Neuronal stem cell (in vitro differentiated cells): ENCODE data around the gene KDM4B.

Experiments used
- DNase-seq: peaks from one replicate; pipeline ENCODE4 v3.0.0-alpha.2; 2013; ENCODE audit warnings: low spot score
- H2AFZ ChIP-seq: one replicate; pipeline ENCODE4 v1.6.1; 2013; ENCODE audit warnings: mild to moderate bottlenecking, low read length, inconsistent platforms
- H2AK5ac ChIP-seq: 2 replicates; pipeline ENCODE4 v1.6.1; 2013; ENCODE audit warnings: low read depth, mild to moderate bottlenecking, inconsistent platforms, low read length, moderate library complexity, mixed read lengths
- H2BK120ac ChIP-seq: 2 replicates; pipeline ENCODE4 v1.6.1; 2013; ENCODE audit warnings: low read depth, mild to moderate bottlenecking, inconsistent platforms, low read length, moderate library complexity, mixed read lengths
- H2BK12ac ChIP-seq: one replicate; pipeline ENCODE4 v1.6.1; 2013; ENCODE audit warnings: low read length, inconsistent platforms
- H2BK15ac ChIP-seq: 2 replicates; pipeline ENCODE4 v1.6.1; 2013; ENCODE audit warnings: mild to moderate bottlenecking, low read length, inconsistent platforms, mixed read lengths
- H2BK5ac ChIP-seq: one replicate; pipeline ENCODE4 v1.6.1; 2013; ENCODE audit warnings: inconsistent platforms, mild to moderate bottlenecking, low read length, moderate library complexity
- H3K14ac ChIP-seq: one replicate; pipeline ENCODE4 v1.6.1; 2013; ENCODE audit warnings: low read length, inconsistent platforms
- H3K18ac ChIP-seq: 2 replicates; pipeline ENCODE4 v1.6.1; 2013; ENCODE audit warnings: low read length, inconsistent platforms
- H3K23ac ChIP-seq: 2 replicates; pipeline ENCODE4 v1.6.1; 2013; ENCODE audit warnings: low read depth, mild to moderate bottlenecking, mixed read lengths, low read length, inconsistent platforms; ENCODE audit not compliant: poor library complexity
- H3K27ac ChIP-seq: replicated peaks from 3 replicates; pipeline ENCODE4 v1.5.1; 2013; ENCODE audit warnings: low read length, inconsistent platforms
- H3K27me3 ChIP-seq, 3 experiments: 2 replicates each; pipeline ENCODE4 v1.6.1; 2013; ENCODE audit warnings: low read length in 3 of 3, mild to moderate bottlenecking in 2 of 3, inconsistent platforms in 1 of 3, low read depth in 1 of 3, mixed read lengths in 1 of 3, moderate library complexity in 1 of 3; ENCODE audit not compliant: control insufficient read depth in 3 of 3, insufficient read depth in 3 of 3
- H3K36me3 ChIP-seq, 2 donors: replicated peaks in 1 of 2; 2 replicates each; pipeline ENCODE4 v1.6.1; 2013; ENCODE audit warnings: low read length in 2 of 2; ENCODE audit not compliant: control insufficient read depth in 2 of 2, insufficient read depth in 2 of 2
- H3K4ac ChIP-seq: 2 replicates; pipeline ENCODE4 v1.6.1; 2013; ENCODE audit warnings: inconsistent platforms, mild to moderate bottlenecking, low read length, moderate library complexity
- H3K4me1 ChIP-seq, 2 donors: 1 replicate in 1 of 2; 2 replicates in 1 of 2; pipeline ENCODE4 v1.6.1; 2013; ENCODE audit warnings: low read length in 2 of 2, low read depth in 1 of 2; ENCODE audit not compliant: control insufficient read depth in 2 of 2, insufficient read depth in 1 of 2
- H3K4me2 ChIP-seq: one replicate; pipeline ENCODE4 v1.6.1; 2013; ENCODE audit warnings: mild to moderate bottlenecking, low read length, inconsistent platforms; ENCODE audit not compliant: insufficient read depth, poor library complexity, severe bottlenecking
- H3K4me3 ChIP-seq, 2 donors: 2 replicates each; pipeline ENCODE4 v1.5.1; 2013; ENCODE audit warnings: low read length in 2 of 2, mild to moderate bottlenecking in 2 of 2, inconsistent platforms in 1 of 2, moderate library complexity in 1 of 2
- H3K79me1 ChIP-seq: one replicate; pipeline ENCODE4 v1.6.1; 2013; ENCODE audit warnings: low read depth, mild to moderate bottlenecking, inconsistent platforms, low read length, moderate library complexity
- H3K9ac ChIP-seq: one replicate; pipeline ENCODE4 v1.6.1; 2013; ENCODE audit warnings: mild to moderate bottlenecking, low read depth, low read length, inconsistent platforms; ENCODE audit not compliant: poor library complexity
- H3K9me3 ChIP-seq, 2 donors: replicated peaks in 1 of 2; 2 replicates each; pipeline versions ENCODE3 to v1.6.1; 2013; ENCODE audit warnings: low read length in 2 of 2, mild to moderate bottlenecking in 2 of 2, inconsistent platforms in 1 of 2, low read depth in 1 of 2, mixed read lengths in 1 of 2, moderate library complexity in 1 of 2; ENCODE audit not compliant: control insufficient read depth in 2 of 2, insufficient read depth in 1 of 2
- H4K8ac ChIP-seq: one replicate; pipeline ENCODE4 v1.6.1; 2013; ENCODE audit warnings: low read depth, mild to moderate bottlenecking, inconsistent platforms, low read length, moderate library complexity
- H4K91ac ChIP-seq: one replicate; pipeline ENCODE4 v1.6.1; 2013; ENCODE audit warnings: low read length, low read depth, mild to moderate bottlenecking, inconsistent platforms; ENCODE audit not compliant: poor library complexity
- whole genome bisulfite sequencing, 2 donors: extraction: QIAGEN DNeasy Blood & Tissue Kit; methylation state at CpG; one replicate each; pipeline ENCODE4 v1.1.7; 2013; ENCODE audit warnings: missing lambda C conversion rate in 2 of 2, mixed read lengths in 1 of 2; ENCODE audit not compliant: insufficient read length in 2 of 2, insufficient replicate concordance in 1 of 2; ENCODE audit errors: extremely low coverage in 2 of 2; 5-methylcytosine and 5-hydroxymethylcytosine counted together

Gene KDM4B

GRCh38 chr19:5113633-5114586, 145.0 kb downstream of the KDM4B start:
- peak overlapping the region; percentile 83 for H2BK5ac ChIP-seq
- H4K91ac ChIP-seq = no peak overlapping the region
- no peak overlapping the region for H2AFZ ChIP-seq
- H2AK5ac ChIP-seq = peak overlapping the region; percentile 91
- H3K36me3 ChIP-seq = peaks cover 2 to 49% of the 10 kb centered on the region in 2 donors
- no CpG with 5 or more reads among the region's 43 CpGs for WGBS, 2 donors
- peaks cover 7 to 8% of the 10 kb centered on the region in 2 donors for H3K9me3 ChIP-seq
- H3K79me1 ChIP-seq = no peaks in the 10 kb centered on the region
- no peak overlapping the region for H3K4me2 ChIP-seq
- H3K4ac ChIP-seq = peak overlapping the region; percentile 61
- H2BK15ac ChIP-seq = peak overlapping the region; percentile 77
- H3K4me1 ChIP-seq = peaks cover 16 to 27% of the 10 kb centered on the region in 2 donors
- H3K23ac ChIP-seq = peak overlapping the region; percentile 87
- no peaks in the 10 kb centered on the region for H3K27me3 ChIP-seq
- H3K18ac ChIP-seq = peak overlapping the region; percentile 95
- peak overlapping the region; percentile 38 for H3K27ac ChIP-seq
- H2BK120ac ChIP-seq = peak overlapping the region; percentile 26
- no peak overlapping the region for H3K4me3 ChIP-seq
- peak overlapping the region; percentile 68 for H2BK12ac ChIP-seq
- peak overlapping the region; percentile 97 for H3K14ac ChIP-seq
- DNase-seq = no peak
- peak overlapping the region; percentile 86 for H3K9ac ChIP-seq
- H4K8ac ChIP-seq = peak overlapping the region; percentile 49

GRCh38 chr19:5114727-5115126, 145.8 kb downstream of the KDM4B start:
- Histone ChIP-seq H2BK15ac (peak overlapping the region; percentile 77), H3K4me1 (peaks cover 16 to 25% of the 10 kb centered on the region in 2 donors), H2BK12ac (peak overlapping the region; percentile 65), H3K14ac (no peak overlapping the region), H3K4ac (peak overlapping the region; percentile 78), H3K9ac (no peak overlapping the region), H4K91ac (no peak overlapping the region), H3K79me1 (no peaks in the 10 kb centered on the region), H3K4me3 (no peak overlapping the region), H3K27me3 (no peaks in the 10 kb centered on the region), H2BK120ac (peak overlapping the region; percentile 97), H3K9me3 (peaks cover 7 to 8% of the 10 kb centered on the region in 2 donors), H3K27ac (peak overlapping the region; percentile 49), H4K8ac (no peak overlapping the region), H3K18ac (peak overlapping the region; percentile 61), H2BK5ac (peak overlapping the region; percentile 83), H3K23ac (no peak overlapping the region), H3K36me3 (peaks cover 2 to 54% of the 10 kb centered on the region in 2 donors), H2AFZ (no peak overlapping the region), H2AK5ac (peak overlapping the region; percentile 88), H3K4me2 (no peak overlapping the region)
- no peak for DNase-seq
- no CpG with 5 or more reads among the region's 11 CpGs for WGBS, 2 donors

- Histone ChIP-seq H3K18ac (peak overlapping the region; percentile 87), H2BK120ac (peak overlapping the region; percentile 97), H2AFZ (no peak overlapping the region)
Observed at GRCh38 chr19:5115351-5115750, 146.4 kb downstream of the KDM4B start.

GRCh38 chr19:5115771-5116202, 146.9 kb downstream of the KDM4B start:
- Histone ChIP-seq H3K4me1 (peaks cover 16 to 26% of the 10 kb centered on the region in 2 donors), H2AK5ac (peak overlapping the region; percentile 91), H2BK12ac (no peak overlapping the region), H3K27ac (peak overlapping the region; percentile 58), H3K79me1 (no peaks in the 10 kb centered on the region), H4K91ac (no peak overlapping the region), H3K4me2 (no peak overlapping the region), H3K4me3 (no peak overlapping the region), H3K9me3 (peaks cover 7 to 8% of the 10 kb centered on the region in 2 donors), H3K18ac (peak overlapping the region; percentile 87), H3K9ac (no peak overlapping the region), H3K27me3 (no peaks in the 10 kb centered on the region), H2AFZ (no peak overlapping the region), H2BK5ac (peak overlapping the region; percentile 26), H2BK15ac (peak overlapping the region; percentile 47), H3K14ac (no peak overlapping the region), H3K23ac (no peak overlapping the region), H3K4ac (peak overlapping the region; percentile 38), H4K8ac (peak overlapping the region; percentile 21), H3K36me3 (peaks cover 4 to 54% of the 10 kb centered on the region in 2 donors), H2BK120ac (peak overlapping the region; percentile 97)
- no peak for DNase-seq
- no CpG with 5 or more reads among the region's 6 CpGs for WGBS, 2 donors

More at GRCh38 chr19:5115351-5115750, 146.4 kb downstream of the KDM4B start:
- DNase-seq = no peak
- no peaks in the 10 kb centered on the region for H3K79me1 ChIP-seq
- H3K9ac ChIP-seq = peak overlapping the region; percentile 86
- H3K4ac ChIP-seq = peak overlapping the region; percentile 38
- H3K27ac ChIP-seq = peak overlapping the region; percentile 58
- H3K27me3 ChIP-seq = no peaks in the 10 kb centered on the region
- H3K14ac ChIP-seq = peak overlapping the region; percentile 98
- peak overlapping the region; percentile 61 for H3K23ac ChIP-seq
- peak overlapping the region; percentile 69 for H4K91ac ChIP-seq
- H2BK12ac ChIP-seq = peak overlapping the region; percentile 88
- peak overlapping the region; percentile 26 for H2BK5ac ChIP-seq
- no peak overlapping the region for H3K4me2 ChIP-seq
- peaks cover 7 to 8% of the 10 kb centered on the region in 2 donors for H3K9me3 ChIP-seq
- peak overlapping the region; percentile 47 for H2BK15ac ChIP-seq
- peaks cover 16 to 25% of the 10 kb centered on the region in 2 donors for H3K4me1 ChIP-seq
- WGBS, 2 donors = no CpG with 5 or more reads among the region's 7 CpGs
- no peak overlapping the region for H3K4me3 ChIP-seq
- H2AK5ac ChIP-seq = peak overlapping the region; percentile 91
- H3K36me3 ChIP-seq = peaks cover 2 to 56% of the 10 kb centered on the region in 2 donors
- H4K8ac ChIP-seq = peak overlapping the region; percentile 21
